Transverse colon (tissue), 4 donors: ENCODE results near the gene SEMA4A.

Experiments used
- POLR2A ChIP-seq: fragments of 450-650 bp; IDR thresholded peaks from one replicate; pipeline ENCODE4 v1.6.1; 2016; ENCODE audit warnings: antibody characterized with exemption, mild to moderate bottlenecking, moderate library complexity
- POLR2AphosphoS5 ChIP-seq, 3 donors: sonication (generic); formaldehyde crosslinking; IDR thresholded peaks; one replicate each; pipeline ENCODE4 v1.6.1; 2016; ENCODE audit warnings: antibody characterized with exemption in 3 of 3
- TF ChIP-seq, protein P1 (sequence below), 5 experiments: fragments of 200-600 bp in 3 of 5; fragments of 450-650 bp in 2 of 5; sonication (generic) in 3 of 5; IDR thresholded peaks; 1 replicate in 2 of 5; 2 replicates in 3 of 5; pipeline ENCODE4 v1.5.1; 2016 to 2017; ENCODE audit warnings: antibody characterized with exemption in 5 of 5, inconsistent platforms in 3 of 5, mild to moderate bottlenecking in 2 of 5, moderate library complexity in 1 of 5

DNA sequence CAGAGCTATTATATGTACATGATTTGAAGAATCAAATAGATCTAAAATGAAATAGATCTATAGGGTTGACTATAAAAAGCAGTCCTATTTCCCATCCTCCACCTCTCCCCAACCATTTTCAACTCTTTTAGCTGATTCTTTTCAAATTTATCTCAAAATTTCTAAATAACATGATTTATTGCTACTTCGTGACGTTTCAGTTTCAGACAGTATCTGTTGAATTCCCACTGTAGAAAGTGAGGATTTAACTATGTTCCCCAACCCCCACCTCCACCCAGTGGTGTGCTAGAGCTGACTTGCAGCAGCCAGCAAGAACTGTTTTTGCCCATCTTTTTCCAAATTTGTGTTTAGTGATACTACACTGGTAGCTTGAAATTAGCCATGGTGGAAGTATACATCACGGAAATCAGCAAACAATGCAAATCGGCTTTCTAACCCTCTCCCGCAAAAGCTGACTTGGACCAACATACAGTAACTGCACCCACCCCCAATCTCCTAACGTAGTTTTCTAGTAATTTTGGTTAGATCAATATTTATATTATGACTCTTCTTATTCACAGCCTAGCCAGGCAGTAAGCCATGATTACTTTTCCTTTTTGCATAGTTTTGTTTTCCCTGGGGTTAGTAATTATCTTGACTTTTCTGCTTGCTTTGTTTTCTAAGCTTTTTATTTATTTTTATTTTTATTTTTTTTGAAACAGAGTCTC lies 10.9 kb downstream of the SEMA4A start:
- TF ChIP-seq POLR2A, result no peak
- TF ChIP-seq, protein P1, sequence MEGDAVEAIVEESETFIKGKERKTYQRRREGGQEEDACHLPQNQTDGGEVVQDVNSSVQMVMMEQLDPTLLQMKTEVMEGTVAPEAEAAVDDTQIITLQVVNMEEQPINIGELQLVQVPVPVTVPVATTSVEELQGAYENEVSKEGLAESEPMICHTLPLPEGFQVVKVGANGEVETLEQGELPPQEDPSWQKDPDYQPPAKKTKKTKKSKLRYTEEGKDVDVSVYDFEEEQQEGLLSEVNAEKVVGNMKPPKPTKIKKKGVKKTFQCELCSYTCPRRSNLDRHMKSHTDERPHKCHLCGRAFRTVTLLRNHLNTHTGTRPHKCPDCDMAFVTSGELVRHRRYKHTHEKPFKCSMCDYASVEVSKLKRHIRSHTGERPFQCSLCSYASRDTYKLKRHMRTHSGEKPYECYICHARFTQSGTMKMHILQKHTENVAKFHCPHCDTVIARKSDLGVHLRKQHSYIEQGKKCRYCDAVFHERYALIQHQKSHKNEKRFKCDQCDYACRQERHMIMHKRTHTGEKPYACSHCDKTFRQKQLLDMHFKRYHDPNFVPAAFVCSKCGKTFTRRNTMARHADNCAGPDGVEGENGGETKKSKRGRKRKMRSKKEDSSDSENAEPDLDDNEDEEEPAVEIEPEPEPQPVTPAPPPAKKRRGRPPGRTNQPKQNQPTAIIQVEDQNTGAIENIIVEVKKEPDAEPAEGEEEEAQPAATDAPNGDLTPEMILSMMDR (IDR thresholded peaks at IDR 0.05), result no peak
- no peak for TF ChIP-seq POLR2AphosphoS5 (IDR thresholded peaks at IDR 0.05)
